ENCODE data around the gene ZBTB44.
"Not testable (repeated sequence)": the region's sequence is repeated elsewhere in the genome, so short reads cannot be mapped to it uniquely, and the experiment has no call there.

The ZBTB44 gene

GRCh38 chr11:130314750-130315285 lies at the start of gene ZBTB44:
Gene ZBTB44 (minus strand): TSS chr11:130314917. CDS start chr11:130261873, 53,044 bp downstream.
- DNase-seq (ENCODE audit: low read depth), result peak; percentile 87

- DNase-seq (ENCODE audit: low read depth), result no peak
Measured at GRCh38 chr11:130359419-130359818, 44.7 kb upstream of the ZBTB44 start.

GRCh38 chr11:130358398-130358797 lies 43.7 kb upstream of the ZBTB44 start:
- DNase-seq (ENCODE audit: low read depth), result no peak

- no peak for DNase-seq (ENCODE audit: low read depth)
Measured at GRCh38 chr11:130347261-130347660, 32.5 kb upstream of the ZBTB44 start.

- DNase-seq (ENCODE audit: low read depth), result no peak
Measured at GRCh38 chr11:130344841-130345240, 30.1 kb upstream of the ZBTB44 start.

GRCh38 chr11:130340671-130341319 lies 26.1 kb upstream of the ZBTB44 start:
- no peak for DNase-seq (ENCODE audit: low read depth)

GRCh38 chr11:130338667-130339066 lies 23.9 kb upstream of the ZBTB44 start:
- DNase-seq (ENCODE audit: low read depth), result no peak

- DNase-seq (ENCODE audit: low read depth), result no peak
Measured at GRCh38 chr11:130337281-130338089, 22.8 kb upstream of the ZBTB44 start.

GRCh38 chr11:130331397-130331796 lies 16.7 kb upstream of the ZBTB44 start:
- DNase-seq (ENCODE audit: low read depth), result not testable (repeated sequence)

GRCh38 chr11:130330101-130330684 lies 15.5 kb upstream of the ZBTB44 start:
- DNase-seq (ENCODE audit: low read depth), result no peak

- no peak for DNase-seq (ENCODE audit: low read depth)
Measured at GRCh38 chr11:130328420-130328819, 13.7 kb upstream of the ZBTB44 start.

- no peak for DNase-seq (ENCODE audit: low read depth)
Measured at GRCh38 chr11:130327716-130328115, 13.0 kb upstream of the ZBTB44 start.

GRCh38 chr11:130325691-130326090 lies 11.0 kb upstream of the ZBTB44 start:
- DNase-seq (ENCODE audit: low read depth), result no peak

GRCh38 chr11:130323452-130324450 lies 9.0 kb upstream of the ZBTB44 start:
- no peak for DNase-seq (ENCODE audit: low read depth)

- no peak for DNase-seq (ENCODE audit: low read depth)
Measured at GRCh38 chr11:130322126-130322525, 7.4 kb upstream of the ZBTB44 start.

- no peak for DNase-seq (ENCODE audit: low read depth)
Measured at GRCh38 chr11:130318031-130318673, 3.4 kb upstream of the ZBTB44 start.

- DNase-seq (ENCODE audit: low read depth), result peak; percentile 16
Measured at GRCh38 chr11:130315354-130315970, 745 bp upstream of the ZBTB44 start.

GRCh38 chr11:130314184-130314749 lies 450 bp downstream of the ZBTB44 start:
- DNase-seq (ENCODE audit: low read depth), result peak; percentile 51

GRCh38 chr11:130313383-130314183 lies 1.1 kb downstream of the ZBTB44 start:
- no peak for DNase-seq (ENCODE audit: low read depth)

Data from stimulated activated CD4-positive, alpha-beta T cell treated with anti-CD3 and anti-CD28 coated beads, Interleukin-2, amount 100 ng/mL, for 4 hours (primary cell).